ENCODE data around the gene USP10.

- TF ChIP-seq EZH2 (IDR thresholded peaks at IDR 0.05; ENCODE audit: low read length, unreplicated experiment) (no peak), CTCF (conservative IDR thresholded peaks at IDR 0.05; ENCODE audit: low read depth, low read length) (no peak)
Observed at GRCh38 chr16:84794626-84795025, 94.8 kb downstream of the USP10 start.

All from PC-3 (cell line).